EL (cell line): ENCODE data around the gene EOLA1.
"Not testable (repeated sequence)": the region's sequence is repeated elsewhere in the genome, so short reads cannot be mapped to it uniquely, and the experiment has no call there.

ENCODE experiments used
- DNase-seq: peaks from one replicate; pipeline ENCODE4 v3.0.0-alpha.2; 2016

The EOLA1 gene

GRCh38 chrX:149515954-149516602 lies 24.7 kb upstream of the EOLA1 start:
- DNase-seq = no peak

- no peak for DNase-seq
Measured at GRCh38 chrX:149516604-149517003, 24.2 kb upstream of the EOLA1 start.

GRCh38 chrX:149517308-149517707 lies 23.5 kb upstream of the EOLA1 start:
- no peak for DNase-seq

- no peak for DNase-seq
Measured at GRCh38 chrX:149518236-149518635, 22.6 kb upstream of the EOLA1 start.

GRCh38 chrX:149520636-149521277 lies 20.1 kb upstream of the EOLA1 start:
- not testable (repeated sequence) for DNase-seq

- no peak for DNase-seq
Measured at GRCh38 chrX:149521438-149521837, 19.4 kb upstream of the EOLA1 start.

GRCh38 chrX:149522916-149523315 lies 17.9 kb upstream of the EOLA1 start:
- DNase-seq = no peak

GRCh38 chrX:149525389-149525788 lies 15.4 kb upstream of the EOLA1 start:
- peak; percentile 68 for DNase-seq

GRCh38 chrX:149525903-149526302 lies 14.9 kb upstream of the EOLA1 start:
- not testable (repeated sequence) for DNase-seq

- not testable (repeated sequence) for DNase-seq
Measured at GRCh38 chrX:149526318-149527033, 14.3 kb upstream of the EOLA1 start.

- peak; percentile 15 for DNase-seq
Measured at GRCh38 chrX:149527705-149528104, 13.1 kb upstream of the EOLA1 start.

GRCh38 chrX:149528381-149528780 lies 12.4 kb upstream of the EOLA1 start:
- no peak for DNase-seq

- no peak for DNase-seq
Measured at GRCh38 chrX:149531599-149531998, 9.2 kb upstream of the EOLA1 start.

GRCh38 chrX:149532868-149533267 lies 7.9 kb upstream of the EOLA1 start:
- not testable (repeated sequence) for DNase-seq

GRCh38 chrX:149533999-149534398 lies 6.8 kb upstream of the EOLA1 start:
- DNase-seq = not testable (repeated sequence)

GRCh38 chrX:149534926-149535602 lies 5.7 kb upstream of the EOLA1 start:
- not testable (repeated sequence) for DNase-seq

- not testable (repeated sequence) for DNase-seq
Measured at GRCh38 chrX:149537474-149537873, 3.3 kb upstream of the EOLA1 start.

- DNase-seq = peak; percentile 92
Measured at GRCh38 chrX:149539283-149540130, 1.3 kb upstream of the EOLA1 start.

GRCh38 chrX:149540131-149540620 lies 636 bp upstream of the EOLA1 start:
- DNase-seq = peak; percentile 86

GRCh38 chrX:149541521-149542047 lies 772 bp downstream of the EOLA1 start:
- DNase-seq = no peak

GRCh38 chrX:149545545-149546543 lies 5.0 kb downstream of the EOLA1 start:
- not testable (repeated sequence) for DNase-seq
